NB4 (cell line): ENCODE results near the gene BCL2.

Experiments
- DNase-seq: peaks from one replicate; pipeline ENCODE4 v3.0.0; 2010; ENCODE audit warnings: low read depth
- H3K4me3 ChIP-seq: one replicate; pipeline ENCODE4 v1.5.1; 2011; ENCODE audit warnings: mild to moderate bottlenecking, low read depth, low read length, moderate library complexity
- CTCF ChIP-seq: IDR thresholded peaks from one replicate; pipeline ENCODE4 v1.5.1; 2012; ENCODE audit warnings: low read depth, low read length
- MYC ChIP-seq: IDR thresholded peaks from 2 replicates; pipeline ENCODE4 v1.6.1; 2011; ENCODE audit warnings: low read depth, low read length
- POLR2A ChIP-seq: IDR thresholded peaks from 2 replicates; pipeline ENCODE4 v1.6.1; 2011; ENCODE audit warnings: mild to moderate bottlenecking; ENCODE audit not compliant: insufficient read length; ENCODE audit errors: extremely low read depth
- TF ChIP-seq, protein P1 (sequence below): IDR thresholded peaks from 2 replicates; pipeline ENCODE4 v1.6.1; 2011; ENCODE audit warnings: low read depth, low read length

Gene BCL2

DNA sequence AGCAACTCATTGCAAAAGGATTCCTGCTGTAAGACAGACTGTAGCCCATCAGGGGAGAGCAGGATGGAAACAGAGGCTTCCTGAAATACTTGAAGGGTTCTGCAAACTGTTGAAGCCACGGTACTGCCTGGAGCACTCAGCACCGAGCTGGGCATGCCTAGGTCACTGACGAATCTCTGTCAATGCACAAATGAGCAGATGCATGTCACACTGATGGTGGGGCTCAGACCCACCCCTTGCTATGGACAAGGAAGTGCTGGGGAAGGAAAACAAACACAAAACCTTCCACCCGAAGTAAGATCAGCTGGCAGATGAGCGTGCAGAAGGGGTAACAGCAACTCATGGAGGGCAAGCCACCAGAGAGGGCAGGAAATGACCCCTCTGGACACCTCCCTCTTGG, 136.7 kb downstream of the BCL2 start:
- TF ChIP-seq CTCF (no peak), MYC (no peak)
- no peak overlapping the region for H3K4me3 ChIP-seq
- no peak for DNase-seq

- DNase-seq = no peak
- TF ChIP-seq POLR2A (no peak), CTCF (no peak), MYC (no peak)
- TF ChIP-seq, protein P1, sequence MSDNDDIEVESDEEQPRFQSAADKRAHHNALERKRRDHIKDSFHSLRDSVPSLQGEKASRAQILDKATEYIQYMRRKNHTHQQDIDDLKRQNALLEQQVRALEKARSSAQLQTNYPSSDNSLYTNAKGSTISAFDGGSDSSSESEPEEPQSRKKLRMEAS = no peak
- H3K4me3 ChIP-seq = no peak overlapping the region
Observed at GRCh38 chr18:63182310-63182772, 137.2 kb downstream of the BCL2 start.

- H3K4me3 ChIP-seq = no peak overlapping the region
- DNase-seq = no peak
- TF ChIP-seq POLR2A = no peak
- no peak for TF ChIP-seq MYC
- no peak for TF ChIP-seq CTCF
- TF ChIP-seq, protein P1 = no peak
Observed at GRCh38 chr18:63181706-63182309, 137.8 kb downstream of the BCL2 start.

- no peak for TF ChIP-seq POLR2A
- H3K4me3 ChIP-seq = no peak overlapping the region
- no peak for DNase-seq
Observed at GRCh38 chr18:63180971-63181376, 138.6 kb downstream of the BCL2 start.

GRCh38 chr18:63180321-63180720, 139.2 kb downstream of the BCL2 start:
- no peak for TF ChIP-seq MYC
- TF ChIP-seq CTCF = no peak
- TF ChIP-seq, protein P1 = no peak
- no peak for TF ChIP-seq POLR2A
- no peak for DNase-seq

GRCh38 chr18:63179422-63179821, 140.1 kb downstream of the BCL2 start:
- DNase-seq = no peak
- H3K4me3 ChIP-seq = no peak overlapping the region
- TF ChIP-seq, protein P1 = no peak
- no peak for TF ChIP-seq CTCF
- TF ChIP-seq MYC = no peak
- no peak for TF ChIP-seq POLR2A

More at GRCh38 chr18:63180321-63180720, 139.2 kb downstream of the BCL2 start:
- no peak overlapping the region for H3K4me3 ChIP-seq
